CD4-positive, alpha-beta memory T cell (primary cell): ENCODE data around the gene KCNH2. TPM values are rescaled to one million over a fixed set of nuclear protein-coding genes. Genes with fewer than 3 reads are reported as not detected.

ENCODE experiments used
- CTCF ChIA-PET: fragments of 350-600 bp; sonication (Branson Sonifier 250); formaldehyde crosslinking; loops from one replicate; lab custom pipeline; 2021; ENCODE audit warnings: inconsistent platforms; ENCODE audit not compliant: partially characterized antibody; lab: Charles Lee
- POLR2A ChIA-PET: fragments of 350-600 bp; sonication (Branson Sonifier 250); formaldehyde crosslinking; loops from one replicate; lab custom pipeline; 2021; ENCODE audit not compliant: partially characterized antibody; lab: Charles Lee
- DNase-seq, 5 donors: peaks; one replicate each; pipeline versions ENCODE4 v3.0.0 to v3.0.0-alpha.2; 2020 to 2022; ENCODE audit warnings: mixed read lengths in 1 of 5
- H3K27ac ChIP-seq: one replicate; pipeline ENCODE4 v1.7.0; 2013; ENCODE audit warnings: low read depth, low read length
- H3K27me3 ChIP-seq: 2 replicates; pipeline ENCODE4 v1.7.0; 2013; ENCODE audit warnings: mild to moderate bottlenecking, low read length, moderate library complexity; ENCODE audit not compliant: insufficient read depth
- H3K36me3 ChIP-seq: 2 replicates; pipeline ENCODE4 v1.7.0; 2013; ENCODE audit warnings: mild to moderate bottlenecking, low read length, moderate library complexity; ENCODE audit not compliant: insufficient read depth
- H3K4me1 ChIP-seq: 2 replicates; pipeline ENCODE4 v1.7.0; 2013; ENCODE audit warnings: mild to moderate bottlenecking, low read length, moderate library complexity; ENCODE audit not compliant: insufficient read depth
- H3K4me3 ChIP-seq, 2 donors: one replicate each; pipeline ENCODE4 v1.7.0; 2013; ENCODE audit warnings: low read length in 2 of 2, mild to moderate bottlenecking in 1 of 2
- H3K9me3 ChIP-seq, 2 donors: one replicate each; pipeline ENCODE4 v1.7.0; 2013; ENCODE audit warnings: low read length in 2 of 2, control low read depth in 1 of 2; ENCODE audit not compliant: control insufficient read depth in 1 of 2
- H3K27ac Mint-ChIP-seq, 7 donors: one replicate each; pipeline ENCODE4 v1.8.0; 2020 to 2021; ENCODE audit warnings: mixed read lengths in 7 of 7, mild to moderate bottlenecking in 6 of 7, inconsistent platforms in 3 of 7, moderate library complexity in 3 of 7
- H3K27me3 Mint-ChIP-seq, 2 donors: one replicate each; pipeline ENCODE4 v1.8.0; 2020 to 2021; ENCODE audit warnings: mixed read lengths in 2 of 2
- H3K36me3 Mint-ChIP-seq, 2 donors: one replicate each; pipeline ENCODE4 v1.8.0; 2020 to 2021; ENCODE audit warnings: mixed read lengths in 2 of 2, inconsistent platforms in 1 of 2, mild to moderate bottlenecking in 1 of 2
- H3K4me1 Mint-ChIP-seq, 4 donors: one replicate each; pipeline ENCODE4 v1.8.0; 2020 to 2021; ENCODE audit warnings: mixed read lengths in 4 of 4, mild to moderate bottlenecking in 1 of 4
- H3K4me3 Mint-ChIP-seq, 8 donors: one replicate each; pipeline ENCODE4 v1.8.0; 2020 to 2021; ENCODE audit warnings: mixed read lengths in 8 of 8, mild to moderate bottlenecking in 7 of 8, moderate library complexity in 6 of 8, inconsistent platforms in 3 of 8
- H3K9me3 Mint-ChIP-seq, 8 donors: one replicate each; pipeline ENCODE4 v1.8.0; 2020 to 2021; ENCODE audit warnings: mixed read lengths in 8 of 8, mild to moderate bottlenecking in 5 of 8, inconsistent platforms in 3 of 8, moderate library complexity in 1 of 8
- intact Hi-C: fragments of 100-400 bp; cut with micrococcal nuclease; formaldehyde crosslinking; loops from one replicate; pipeline ENCODE4 v1.15.1; 2023
- polyA plus RNA-seq, 2 donors: library from polyadenylated mRNA; unstranded; fragments of 300-500 nt; fragmentation: Illumina TruSeq; gene quantifications; one replicate each; pipeline ENCODE4 v1.2.3, GENCODE V29; 2021
- total RNA-seq, 2 experiments: library from RNA; stranded (reverse); gene quantifications; one replicate each; pipeline ENCODE4 v1.2.3, GENCODE V29; 2021

Gene KCNH2
- total and polyA plus RNA-seq, 4 experiments from 2014 or later: 1.8 to 2.6 (median 2.4) TPM

- DNase-seq: no peak
- POLR2A ChIA-PET: interaction anchor here (0.6 to 1.5 kb wide), 2 partner anchors 12 to 76 kb away, joined by 3 to 4 read pairs; no protein-coding TSS in a partner anchor
- Mint-ChIP-seq H3K36me3 (no peaks in the 10 kb centered on the region), H3K4me1 (peaks cover 23 to 58% (median 39%) of the 10 kb centered on the region in 4 donors), H3K4me3 (peak overlapping the region in 3 of 8 donors; percentile 64 to 68 (median 65)), H3K27ac (peak overlapping the region in 2 of 7 donors; percentile 10 to 53), H3K9me3 (peaks cover 0 to 2% (median 0%) of the 10 kb centered on the region in 8 donors), H3K27me3 (peaks cover 0 to under 1% of the 10 kb centered on the region in 2 donors)
- intact Hi-C loops: no loop called here
- CTCF ChIA-PET: no interaction called here
- H3K9me3 ChIP-seq: no peaks in the 10 kb centered on the region
- H3K36me3 ChIP-seq: no peaks in the 10 kb centered on the region
- H3K27ac ChIP-seq: no peak overlapping the region
- H3K4me1 ChIP-seq: peaks cover 36% of the 10 kb centered on the region
- peak overlapping the region in 1 of 2 donors; percentile 23 for H3K4me3 ChIP-seq
- no peaks in the 10 kb centered on the region for H3K27me3 ChIP-seq
Observed at GRCh38 chr7:150942591-150943452, 35.3 kb downstream of the KCNH2 start.

GRCh38 chr7:150942001-150942590, 36.0 kb downstream of the KCNH2 start:
- peak overlapping the region in 1 of 2 donors; percentile 23 for H3K4me3 ChIP-seq
- intact Hi-C loops: no loop called here
- no peaks in the 10 kb centered on the region for H3K27me3 ChIP-seq
- H3K36me3 ChIP-seq: no peaks in the 10 kb centered on the region
- no peak overlapping the region for H3K27ac ChIP-seq
- POLR2A ChIA-PET: interaction anchor here (1.5 kb wide), 1 partner anchor 11 kb away, joined by 4 read pairs; no protein-coding TSS in a partner anchor
- peak overlapping the region in 7 of 8 donors; percentile 30 to 68 (median 64) for H3K4me3 Mint-ChIP-seq
- no peaks in the 10 kb centered on the region for H3K9me3 ChIP-seq
- H3K4me1 ChIP-seq: peaks cover 43% of the 10 kb centered on the region
- no peaks in the 10 kb centered on the region for H3K36me3 Mint-ChIP-seq
- peak; percentile 48 to 61 (median 52) for DNase-seq
- H3K9me3 Mint-ChIP-seq: peaks cover 0 to 2% (median 0%) of the 10 kb centered on the region in 8 donors
- peaks cover 27 to 66% (median 46%) of the 10 kb centered on the region in 4 donors for H3K4me1 Mint-ChIP-seq
- CTCF ChIA-PET: interaction anchor here (0.7 to 1.0 kb wide), 2 partner anchors 19 to 37 kb away, joined by 3 to 5 read pairs; no protein-coding TSS in a partner anchor
- peak overlapping the region in 5 of 7 donors; percentile 10 to 85 (median 65) for H3K27ac Mint-ChIP-seq
- no peaks in the 10 kb centered on the region for H3K27me3 Mint-ChIP-seq

- DNase-seq: no peak
- Histone ChIP-seq H3K27me3 (no peaks in the 10 kb centered on the region), H3K9me3 (no peaks in the 10 kb centered on the region), H3K27ac (no peak overlapping the region), H3K4me1 (peaks cover 44% of the 10 kb centered on the region), H3K36me3 (no peaks in the 10 kb centered on the region), H3K4me3 (no peak overlapping the region)
- ChIA-PET POLR2A (interaction anchor here (1.5 kb wide), 1 partner anchor 10 kb away, joined by 4 read pairs; no protein-coding TSS in a partner anchor), CTCF (interaction anchor here (0.7 to 1.0 kb wide), 2 partner anchors 20 to 38 kb away, joined by 3 to 5 read pairs; no protein-coding TSS in a partner anchor)
- intact Hi-C loops: no loop called here
- Mint-ChIP-seq H3K4me3 (peak overlapping the region in 4 of 8 donors; percentile 49 to 68 (median 64)), H3K4me1 (peaks cover 27 to 69% (median 46%) of the 10 kb centered on the region in 4 donors), H3K27ac (peak overlapping the region in 3 of 7 donors; percentile 59 to 81 (median 65)), H3K9me3 (peaks cover 0 to 2% (median 0%) of the 10 kb centered on the region in 8 donors), H3K27me3 (no peaks in the 10 kb centered on the region), H3K36me3 (no peaks in the 10 kb centered on the region)
Observed at GRCh38 chr7:150941351-150942000, 36.6 kb downstream of the KCNH2 start.

GRCh38 chr7:150940431-150941102, 37.6 kb downstream of the KCNH2 start:
- intact Hi-C loops: no loop called here
- H3K27me3 ChIP-seq: no peaks in the 10 kb centered on the region
- ChIA-PET POLR2A (no interaction called here), CTCF (interaction anchor here (4.4 kb wide), 1 partner anchor 42 kb away, joined by 16 read pairs; no protein-coding TSS in a partner anchor)
- peak overlapping the region in 2 of 7 donors; percentile 12 to 31 for H3K27ac Mint-ChIP-seq
- peaks cover 0 to 2% (median 0%) of the 10 kb centered on the region in 8 donors for H3K9me3 Mint-ChIP-seq
- H3K36me3 Mint-ChIP-seq: no peaks in the 10 kb centered on the region
- H3K27ac ChIP-seq: no peak overlapping the region
- no peak for DNase-seq
- H3K9me3 ChIP-seq: no peaks in the 10 kb centered on the region
- H3K4me3 ChIP-seq: no peak overlapping the region
- no peak overlapping the region for H3K4me3 Mint-ChIP-seq
- H3K4me1 ChIP-seq: peaks cover 44% of the 10 kb centered on the region
- H3K36me3 ChIP-seq: no peaks in the 10 kb centered on the region
- no peaks in the 10 kb centered on the region for H3K27me3 Mint-ChIP-seq
- peaks cover 27 to 73% (median 46%) of the 10 kb centered on the region in 4 donors for H3K4me1 Mint-ChIP-seq

- Mint-ChIP-seq H3K27me3 (no peaks in the 10 kb centered on the region), H3K27ac (peak overlapping the region in 2 of 7 donors; percentile 19 to 70), H3K9me3 (peaks cover 0 to 2% (median 0%) of the 10 kb centered on the region in 8 donors), H3K4me1 (peaks cover 27 to 72% (median 46%) of the 10 kb centered on the region in 4 donors), H3K4me3 (peak overlapping the region in 4 of 8 donors; percentile 1 to 49 (median 12)), H3K36me3 (no peaks in the 10 kb centered on the region)
- Histone ChIP-seq H3K4me1 (peaks cover 44% of the 10 kb centered on the region), H3K9me3 (no peaks in the 10 kb centered on the region), H3K36me3 (no peaks in the 10 kb centered on the region), H3K4me3 (no peak overlapping the region), H3K27ac (no peak overlapping the region), H3K27me3 (no peaks in the 10 kb centered on the region)
- intact Hi-C loops: no loop called here
- ChIA-PET POLR2A (no interaction called here), CTCF (interaction anchor here (1.2 to 4.4 kb wide), 3 partner anchors 41 to 171 kb away, joined by 3 to 16 read pairs (median 9); no protein-coding TSS in a partner anchor)
- DNase-seq: no peak
Observed at GRCh38 chr7:150939466-150939865, 38.7 kb downstream of the KCNH2 start.

- Histone ChIP-seq H3K4me1 (peaks cover 44% of the 10 kb centered on the region), H3K36me3 (no peaks in the 10 kb centered on the region), H3K27me3 (no peaks in the 10 kb centered on the region), H3K27ac (no peak overlapping the region), H3K9me3 (no peaks in the 10 kb centered on the region), H3K4me3 (no peak overlapping the region)
- POLR2A ChIA-PET: interaction anchor here (0.9 to 1.3 kb wide), 2 partner anchors 35 to 142 kb away, joined by 3 read pairs; partner anchors contain the start of gene FASTK
- Mint-ChIP-seq H3K36me3 (no peaks in the 10 kb centered on the region), H3K4me1 (peaks cover 27 to 68% (median 46%) of the 10 kb centered on the region in 4 donors), H3K27me3 (no peaks in the 10 kb centered on the region), H3K9me3 (peaks cover 0 to 2% (median 0%) of the 10 kb centered on the region in 8 donors), H3K4me3 (peak overlapping the region in 4 of 8 donors; percentile 10 to 85 (median 47)), H3K27ac (peak overlapping the region in 3 of 7 donors; percentile 19 to 70 (median 62))
- intact Hi-C loops: no loop called here
- DNase-seq: no peak
- CTCF ChIA-PET: interaction anchor here (1.2 to 4.4 kb wide), 4 partner anchors 11 to 172 kb away, joined by 3 to 16 read pairs (median 6); no protein-coding TSS in a partner anchor
Observed at GRCh38 chr7:150939052-150939451, 39.1 kb downstream of the KCNH2 start.
